GM06990 (cell line): ENCODE results near the gene DAO.

Experiments used
- DNase-seq: peaks from one replicate; pipeline ENCODE4 v3.0.0-alpha.2; 2011; ENCODE audit not compliant: insufficient read length; ENCODE audit errors: extremely low read depth
- H3K27me3 ChIP-seq: replicated peaks from 2 replicates; pipeline ENCODE4 v1.6.0; 2011; ENCODE audit warnings: low read length; ENCODE audit not compliant: control insufficient read depth, insufficient read depth
- H3K36me3 ChIP-seq: 2 replicates; pipeline ENCODE4 v1.5.1; 2011; ENCODE audit warnings: low read length; ENCODE audit not compliant: control insufficient read depth, insufficient read depth
- H3K4me3 ChIP-seq: replicated peaks from 2 replicates; pipeline ENCODE4 v1.5.1; 2011; ENCODE audit warnings: low read depth, mild to moderate bottlenecking, control low read depth, low read length
- CTCF ChIP-seq: IDR thresholded peaks from 2 replicates; pipeline ENCODE4 v1.5.1; 2011; ENCODE audit warnings: low read length, control low read depth, mild to moderate bottlenecking, inconsistent platforms; ENCODE audit not compliant: insufficient read depth, poor library complexity, severe bottlenecking

DAO gene

GRCh38 chr12:108852674-108853309 is 27.1 kb upstream of the DAO start:
- Histone ChIP-seq H3K36me3 (peaks cover 9% of the 10 kb centered on the region), H3K27me3 (no peaks in the 10 kb centered on the region), H3K4me3 (no peak overlapping the region)
- DNase-seq = no peak
- no peak for TF ChIP-seq CTCF

GRCh38 chr12:108853426-108853825 is 26.5 kb upstream of the DAO start:
- H3K4me3 ChIP-seq = no peak overlapping the region
- H3K36me3 ChIP-seq = peaks cover 7% of the 10 kb centered on the region
- H3K27me3 ChIP-seq = no peaks in the 10 kb centered on the region
- TF ChIP-seq CTCF = no peak
- no peak for DNase-seq

GRCh38 chr12:108853981-108854446 is 25.9 kb upstream of the DAO start:
- peak; percentile 40 for TF ChIP-seq CTCF
- DNase-seq = no peak
- 0 out of 2 replicates have a peak overlapping the region, but pooled peaks have one; percentile 0 for H3K4me3 ChIP-seq
- H3K36me3 ChIP-seq = peaks cover 2% of the 10 kb centered on the region
- H3K27me3 ChIP-seq = no peaks in the 10 kb centered on the region

GRCh38 chr12:108854451-108855283 is 25.2 kb upstream of the DAO start:
- Histone ChIP-seq H3K4me3 (no peak overlapping the region), H3K36me3 (no peaks in the 10 kb centered on the region; the same call in 1 of the 2 replicates), H3K27me3 (no peaks in the 10 kb centered on the region)
- DNase-seq = peak; percentile 52
- no peak for TF ChIP-seq CTCF

GRCh38 chr12:108855284-108856169 is 24.4 kb upstream of the DAO start:
- no peaks in the 10 kb centered on the region for H3K27me3 ChIP-seq

More at GRCh38 chr12:108855284-108856169, 24.4 kb upstream of the DAO start:
- H3K36me3 ChIP-seq = no peaks in the 10 kb centered on the region; the same call in 1 of the 2 replicates
- no peak for DNase-seq
- no peak for TF ChIP-seq CTCF
- peak overlapping the region; percentile 93 for H3K4me3 ChIP-seq
